Measurements from ENCODE around the gene LMNB1. TPM values are rescaled to one million over a fixed set of nuclear protein-coding genes. Genes with fewer than 3 reads are reported as not detected.

LMNB1 gene
- total RNA-seq, 1 donor = 52.7 TPM

- no peak for DNase-seq (ENCODE audit: low read depth)
- TF ChIP-seq CTCF (IDR thresholded peaks at IDR 0.05; ENCODE audit: insufficient read depth, low read length) = no peak
- no peak overlapping the region for H3K4me3 ChIP-seq (ENCODE audit: low read depth, low read length)
Measured at GRCh38 chr5:126877602-126878001, 100.7 kb downstream of the LMNB1 start.

GRCh38 chr5:126878085-126878484 lies 101.1 kb downstream of the LMNB1 start:
- TF ChIP-seq CTCF (IDR thresholded peaks at IDR 0.05; ENCODE audit: insufficient read depth, low read length) = no peak
- DNase-seq (ENCODE audit: low read depth) = no peak
- no peak overlapping the region for H3K4me3 ChIP-seq (ENCODE audit: low read depth, low read length)

GRCh38 chr5:126878634-126879033 lies 101.7 kb downstream of the LMNB1 start:
- no peak for TF ChIP-seq CTCF (IDR thresholded peaks at IDR 0.05; ENCODE audit: insufficient read depth, low read length)
- H3K4me3 ChIP-seq (ENCODE audit: low read depth, low read length) = no peak overlapping the region
- DNase-seq (ENCODE audit: low read depth) = no peak

GRCh38 chr5:126881821-126882600 lies 105.1 kb downstream of the LMNB1 start:
- peak; percentile 37 for DNase-seq (ENCODE audit: low read depth)
- TF ChIP-seq CTCF (IDR thresholded peaks at IDR 0.05; ENCODE audit: insufficient read depth, low read length) = no peak
- no peak overlapping the region for H3K4me3 ChIP-seq (ENCODE audit: low read depth, low read length)

- DNase-seq (ENCODE audit: low read depth) = no peak
- H3K4me3 ChIP-seq (ENCODE audit: low read depth, low read length) = no peak overlapping the region
- TF ChIP-seq CTCF (IDR thresholded peaks at IDR 0.05; ENCODE audit: insufficient read depth, low read length) = no peak
Measured at GRCh38 chr5:126883564-126884245, 106.8 kb downstream of the LMNB1 start.

GRCh38 chr5:126884269-126884819 lies 107.4 kb downstream of the LMNB1 start:
- TF ChIP-seq CTCF (IDR thresholded peaks at IDR 0.05; ENCODE audit: insufficient read depth, low read length) = no peak
- peak; percentile 89 for DNase-seq (ENCODE audit: low read depth)

More at GRCh38 chr5:126884269-126884819, 107.4 kb downstream of the LMNB1 start:
- H3K4me3 ChIP-seq (ENCODE audit: low read depth, low read length) = no peak overlapping the region

Small RNAs within 50 kb of the gene (small RNA-seq; reads per million reads assigned to genes)
- gene RNU6-752P = not detected

Other genes with a start within 250 kb of the LMNB1 start
- 33.6 and 67.5 TPM in 2 replicates for gene ALDH7A1, start 181.9 kb upstream of the LMNB1 start, total RNA-seq (ENCODE audit: low replicate concordance)
- gene PHAX, start 176.2 kb upstream of the LMNB1 start, total RNA-seq (ENCODE audit: low replicate concordance) = 73.2 and 87.9 TPM in 2 replicates